GM21825 (cell line): Measurements from ENCODE around the gene AUTS2.

ENCODE experiments used
- ATAC-seq: cut with Tn5 transposase; IDR thresholded peaks from one replicate; pipeline ENCODE4 v1.9.1; 2021; ENCODE audit warnings: mild to moderate bottlenecking, moderate library complexity; ENCODE audit not compliant: unreplicated experiment

AUTS2 gene

GRCh38 chr7:69622014-69622835, 23.9 kb downstream of the AUTS2 start:
- no peak for ATAC-seq

GRCh38 chr7:69622960-69623359, 24.7 kb downstream of the AUTS2 start:
- peak; percentile 43 for ATAC-seq

GRCh38 chr7:69624435-69625230, 26.4 kb downstream of the AUTS2 start:
- ATAC-seq = no peak

- ATAC-seq = no peak
Measured at GRCh38 chr7:69625238-69625637, 27.0 kb downstream of the AUTS2 start.

GRCh38 chr7:69625798-69626197, 27.5 kb downstream of the AUTS2 start:
- no peak for ATAC-seq

- no peak for ATAC-seq
Measured at GRCh38 chr7:69630292-69630691, 32.0 kb downstream of the AUTS2 start.

- no peak for ATAC-seq
Measured at GRCh38 chr7:69631131-69631530, 32.9 kb downstream of the AUTS2 start.

- ATAC-seq = no peak
Measured at GRCh38 chr7:69632280-69632679, 34.0 kb downstream of the AUTS2 start.

- ATAC-seq = no peak
Measured at GRCh38 chr7:69633122-69633831, 35.0 kb downstream of the AUTS2 start.

GRCh38 chr7:69635555-69636185, 37.4 kb downstream of the AUTS2 start:
- no peak for ATAC-seq

GRCh38 chr7:69638674-69639073, 40.4 kb downstream of the AUTS2 start:
- no peak for ATAC-seq

GRCh38 chr7:69640216-69640615, 41.9 kb downstream of the AUTS2 start:
- ATAC-seq = no peak

- ATAC-seq = no peak
Measured at GRCh38 chr7:69640925-69641594, 42.8 kb downstream of the AUTS2 start.

- ATAC-seq = no peak
Measured at GRCh38 chr7:69643265-69643664, 45.0 kb downstream of the AUTS2 start.

GRCh38 chr7:69643708-69644445, 45.6 kb downstream of the AUTS2 start:
- no peak for ATAC-seq

- no peak for ATAC-seq
Measured at GRCh38 chr7:69645683-69646082, 47.4 kb downstream of the AUTS2 start.

GRCh38 chr7:69651101-69651590, 52.9 kb downstream of the AUTS2 start:
- peak; percentile 80 for ATAC-seq

- no peak for ATAC-seq
Measured at GRCh38 chr7:69652947-69653701, 54.8 kb downstream of the AUTS2 start.

- no peak for ATAC-seq
Measured at GRCh38 chr7:69653806-69654205, 55.5 kb downstream of the AUTS2 start.
